Measurements from ENCODE around the gene GFI1B.
A peak's percentile ranks its signal among the peaks of the same experiment; 100 is the strongest.

Gene GFI1B

DNA sequence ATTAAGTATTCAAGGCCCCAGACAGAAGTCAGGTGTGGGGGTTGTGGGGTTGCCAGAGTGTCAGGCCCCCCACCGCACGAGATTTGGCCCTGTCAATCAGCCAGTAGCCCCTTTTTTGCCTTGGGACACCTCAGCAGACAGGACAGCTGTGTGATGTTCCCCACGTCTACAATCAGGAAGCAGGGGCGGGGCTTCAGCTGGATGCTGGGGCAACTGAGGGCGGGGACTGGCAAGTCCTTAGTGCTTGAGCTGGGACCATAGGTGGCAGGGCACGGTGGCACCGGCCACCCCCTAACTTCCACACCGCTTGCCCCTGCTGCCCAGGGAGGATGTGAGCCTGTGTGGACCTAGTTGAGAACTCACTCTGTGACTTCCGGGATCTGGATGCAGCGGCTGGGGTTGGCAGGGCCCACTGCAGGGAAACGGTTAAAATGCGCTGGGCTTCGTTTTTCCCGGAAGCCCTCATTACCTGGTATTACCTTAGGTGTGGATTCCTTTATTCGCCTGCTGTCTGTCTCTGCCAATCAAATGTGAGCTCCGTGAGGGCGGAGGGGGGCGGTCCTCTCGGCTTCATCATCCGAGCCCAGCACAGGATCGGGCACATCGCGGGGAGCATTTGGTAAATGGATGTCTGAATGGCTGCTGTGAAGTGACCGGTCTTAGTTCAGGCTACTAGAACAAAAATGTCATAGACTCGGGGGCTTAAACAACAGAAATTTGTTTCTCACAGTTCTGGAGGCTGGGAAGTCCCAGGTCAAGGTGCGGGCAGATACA is 44.8 kb downstream of the GFI1B start:
- H2AFZ ChIP-seq: no peak overlapping the region
- TF ChIP-seq CTCF (IDR thresholded peaks at IDR 0.05): no peak
- no peak overlapping the region for H3K4me3 ChIP-seq (ENCODE audit: low read depth, low read length)
- no peak overlapping the region for H3K4me2 ChIP-seq (ENCODE audit: low read length)
- no peaks in the 10 kb centered on the region for H3K79me2 ChIP-seq
- no peak overlapping the region for H3K27ac ChIP-seq
- no peaks in the 10 kb centered on the region for H3K9me3 ChIP-seq (ENCODE audit: control insufficient read depth, low read length)
- H3K4me1 ChIP-seq: no peaks in the 10 kb centered on the region
- no peaks in the 10 kb centered on the region for H3K36me3 ChIP-seq (ENCODE audit: control insufficient read depth, insufficient read depth, low read length)
- H3K27me3 ChIP-seq (ENCODE audit: control insufficient read depth, insufficient read depth, low read length): no peaks in the 10 kb centered on the region
- no peak overlapping the region for H3K9ac ChIP-seq

- H3K4me1 ChIP-seq: peaks cover under 1% of the 10 kb centered on the region
- H3K27me3 ChIP-seq (ENCODE audit: control insufficient read depth, insufficient read depth, low read length): no peaks in the 10 kb centered on the region
- no peaks in the 10 kb centered on the region for H3K9me3 ChIP-seq (ENCODE audit: control insufficient read depth, low read length)
- H3K4me2 ChIP-seq (ENCODE audit: low read length): no peak overlapping the region
- no peak for TF ChIP-seq CTCF (IDR thresholded peaks at IDR 0.05)
- H2AFZ ChIP-seq: no peak overlapping the region
- peaks cover 7% of the 10 kb centered on the region for H3K79me2 ChIP-seq
- no peak overlapping the region for H3K4me3 ChIP-seq (ENCODE audit: low read depth, low read length)
- H3K9ac ChIP-seq: no peak overlapping the region
- no peaks in the 10 kb centered on the region for H3K36me3 ChIP-seq (ENCODE audit: control insufficient read depth, insufficient read depth, low read length)
- no peak overlapping the region for H3K27ac ChIP-seq
Observed at GRCh38 chr9:133026426-133026825, 47.9 kb downstream of the GFI1B start.

DNA sequence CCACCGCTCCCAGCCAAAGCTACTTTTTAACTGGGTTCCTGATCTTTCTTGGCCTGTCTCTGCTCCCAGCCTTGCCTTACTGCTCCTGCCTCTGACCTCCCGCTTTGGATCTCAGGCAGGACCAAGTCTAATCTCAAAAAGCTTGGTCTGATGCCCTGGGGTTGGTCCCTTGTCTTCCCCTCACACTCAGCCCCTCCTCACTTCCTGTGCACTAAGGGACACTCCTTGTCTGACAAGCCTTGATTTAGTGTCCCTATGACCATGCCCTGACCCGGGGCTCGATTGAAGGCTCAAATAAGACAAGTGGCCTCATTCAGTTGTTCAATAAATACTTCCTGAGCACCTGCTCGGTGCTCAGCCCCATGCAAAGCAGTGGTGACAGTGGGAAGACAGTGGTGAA is 48.6 kb downstream of the GFI1B start:
- TF ChIP-seq CTCF (IDR thresholded peaks at IDR 0.05): no peak

GRCh38 chr9:133028221-133028620 is 49.7 kb downstream of the GFI1B start:
- Histone ChIP-seq H3K9ac (no peak overlapping the region), H3K36me3 (ENCODE audit: control insufficient read depth, insufficient read depth, low read length) (no peaks in the 10 kb centered on the region), H3K9me3 (ENCODE audit: control insufficient read depth, low read length) (no peaks in the 10 kb centered on the region), H3K27me3 (ENCODE audit: control insufficient read depth, insufficient read depth, low read length) (no peaks in the 10 kb centered on the region), H3K4me2 (ENCODE audit: low read length) (no peak overlapping the region), H3K27ac (no peak overlapping the region), H3K79me2 (peaks cover 15% of the 10 kb centered on the region), H3K4me1 (peaks cover 2% of the 10 kb centered on the region), H3K4me3 (ENCODE audit: low read depth, low read length) (no peak overlapping the region), H2AFZ (no peak overlapping the region)
- TF ChIP-seq CTCF (IDR thresholded peaks at IDR 0.05): no peak

More for the DNA sequence above, 48.6 kb downstream of the GFI1B start:
- Histone ChIP-seq H3K79me2 (peaks cover 14% of the 10 kb centered on the region), H3K9me3 (ENCODE audit: control insufficient read depth, low read length) (no peaks in the 10 kb centered on the region), H3K4me1 (peaks cover 2% of the 10 kb centered on the region), H3K4me3 (ENCODE audit: low read depth, low read length) (no peak overlapping the region), H3K4me2 (ENCODE audit: low read length) (no peak overlapping the region), H3K36me3 (ENCODE audit: control insufficient read depth, insufficient read depth, low read length) (no peaks in the 10 kb centered on the region), H3K27ac (no peak overlapping the region), H2AFZ (no peak overlapping the region), H3K27me3 (ENCODE audit: control insufficient read depth, insufficient read depth, low read length) (no peaks in the 10 kb centered on the region), H3K9ac (no peak overlapping the region)

DNA sequence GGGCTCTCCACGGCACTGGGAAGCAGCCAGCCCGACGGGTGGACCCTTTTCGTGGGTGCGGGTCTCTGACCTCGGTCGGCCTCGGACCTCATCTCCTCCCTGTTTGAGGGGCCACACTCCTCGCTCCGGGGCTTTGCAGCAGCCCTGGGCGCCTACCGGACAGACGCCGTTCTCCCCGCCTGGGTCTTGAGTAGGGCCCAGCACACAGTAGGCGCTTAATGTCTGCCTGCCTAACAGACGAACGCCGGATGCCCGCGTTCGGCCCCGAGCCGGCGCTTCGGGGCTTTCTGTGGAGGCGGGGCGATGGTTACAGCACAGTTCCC is 51.5 kb downstream of the GFI1B start:
- Histone ChIP-seq H3K36me3 (ENCODE audit: control insufficient read depth, insufficient read depth, low read length) (no peaks in the 10 kb centered on the region), H3K27ac (peak overlapping the region; percentile 91), H3K4me3 (ENCODE audit: low read depth, low read length) (peak overlapping the region; percentile 92), H3K9me3 (ENCODE audit: control insufficient read depth, low read length) (no peaks in the 10 kb centered on the region), H3K9ac (peak overlapping the region; percentile 67), H3K4me1 (peaks cover 2% of the 10 kb centered on the region), H2AFZ (peak overlapping the region; percentile 96), H3K4me2 (ENCODE audit: low read length) (peak overlapping the region; percentile 84), H3K79me2 (peaks cover 20% of the 10 kb centered on the region), H3K27me3 (ENCODE audit: control insufficient read depth, insufficient read depth, low read length) (no peaks in the 10 kb centered on the region)
- no peak for TF ChIP-seq CTCF (IDR thresholded peaks at IDR 0.05)
